Measurements from ENCODE around the gene NDUFA8. TPM values are rescaled to one million over a fixed set of nuclear protein-coding genes. Genes with fewer than 3 reads are reported as not detected.

Gene NDUFA8
- total RNA-seq, 4 donors from 2014 or later = 39.0 to 84.0 (median 71.9) TPM

GRCh38 chr9:122191584-122191983 is 32.0 kb upstream of the NDUFA8 start:
- H3K36me3 ChIP-seq = no peaks in the 10 kb centered on the region
- H3K4me1 ChIP-seq = no peaks in the 10 kb centered on the region
- no peaks in the 10 kb centered on the region for H3K9me3 ChIP-seq
- no peak overlapping the region for H3K4me3 ChIP-seq
- WGBS, 2 donors (ENCODE audit: low coverage in 1 of 2) = 73% methylated on average over 2 of the region's 11 CpGs; no CpG with 5 or more reads in 1 of the 2 donors
- ATAC-seq = no peak
- TF ChIP-seq CTCF (IDR thresholded peaks at IDR 0.05) (no peak), POLR2A (IDR thresholded peaks at IDR 0.05) (no peak), POLR2AphosphoS5 (IDR thresholded peaks at IDR 0.05) (no peak), EP300 (IDR thresholded peaks at IDR 0.05) (no peak)
- no peaks in the 10 kb centered on the region for H3K27me3 ChIP-seq
- no peak overlapping the region for H3K27ac ChIP-seq

- no peaks in the 10 kb centered on the region for H3K27me3 ChIP-seq
- no peak overlapping the region for H3K27ac ChIP-seq
- no peaks in the 10 kb centered on the region for H3K4me1 ChIP-seq
- TF ChIP-seq CTCF (IDR thresholded peaks at IDR 0.05) (no peak), POLR2A (IDR thresholded peaks at IDR 0.05) (no peak), POLR2AphosphoS5 (IDR thresholded peaks at IDR 0.05) (no peak), EP300 (IDR thresholded peaks at IDR 0.05) (no peak)
- no peak overlapping the region for H3K4me3 ChIP-seq
- no peaks in the 10 kb centered on the region for H3K36me3 ChIP-seq
- ATAC-seq = no peak
- WGBS, 2 donors (ENCODE audit: low coverage in 1 of 2) = 80 to 100% methylated on average over 2 of the region's 12 CpGs
- H3K9me3 ChIP-seq = no peaks in the 10 kb centered on the region
Measured at GRCh38 chr9:122190597-122191381, 31.2 kb upstream of the NDUFA8 start.

- no peak for TF ChIP-seq CTCF (IDR thresholded peaks at IDR 0.05)
- TF ChIP-seq EP300 (IDR thresholded peaks at IDR 0.05) = no peak
- no peak for TF ChIP-seq POLR2AphosphoS5 (IDR thresholded peaks at IDR 0.05)
- no peak for TF ChIP-seq POLR2A (IDR thresholded peaks at IDR 0.05)
- no peak overlapping the region for H3K4me3 ChIP-seq
- H3K27me3 ChIP-seq = no peaks in the 10 kb centered on the region
- WGBS, 2 donors (ENCODE audit: low coverage in 1 of 2) = 77% methylated on average over 2 of the region's 6 CpGs; no CpG with 5 or more reads in 1 of the 2 donors
- H3K4me1 ChIP-seq = no peaks in the 10 kb centered on the region
- H3K36me3 ChIP-seq = no peaks in the 10 kb centered on the region
- H3K9me3 ChIP-seq = no peaks in the 10 kb centered on the region
- H3K27ac ChIP-seq = no peak overlapping the region
- ATAC-seq = no peak
Measured at GRCh38 chr9:122188369-122188768, 28.8 kb upstream of the NDUFA8 start.

- no peak for ATAC-seq
- Histone ChIP-seq H3K27me3 (peaks cover 7% of the 10 kb centered on the region), H3K4me3 (no peak overlapping the region), H3K9me3 (no peaks in the 10 kb centered on the region), H3K27ac (no peak overlapping the region), H3K4me1 (no peaks in the 10 kb centered on the region), H3K36me3 (no peaks in the 10 kb centered on the region)
- 90 to 100% methylated on average over 2 of the region's 8 CpGs for WGBS, 2 donors (ENCODE audit: low coverage in 1 of 2)
- TF ChIP-seq POLR2AphosphoS5 (IDR thresholded peaks at IDR 0.05) = no peak
- TF ChIP-seq POLR2A (IDR thresholded peaks at IDR 0.05) = no peak
- TF ChIP-seq EP300 (IDR thresholded peaks at IDR 0.05) = no peak
- no peak for TF ChIP-seq CTCF (IDR thresholded peaks at IDR 0.05)
Measured at GRCh38 chr9:122186777-122187470, 27.3 kb upstream of the NDUFA8 start.
